ENCODE results near the gene MAFG. TPM values are rescaled to one million over a fixed set of nuclear protein-coding genes. Genes with fewer than 3 reads are reported as not detected.
A peak's percentile ranks its signal among the peaks of the same experiment; 100 is the strongest.

MAFG gene
- total and polyA plus RNA-seq, 2 of the 13 experiments (the other 11 are each of a cell fraction or from before 2014, with no cell fraction given) = 14.5 to 20.0 TPM

DNA sequence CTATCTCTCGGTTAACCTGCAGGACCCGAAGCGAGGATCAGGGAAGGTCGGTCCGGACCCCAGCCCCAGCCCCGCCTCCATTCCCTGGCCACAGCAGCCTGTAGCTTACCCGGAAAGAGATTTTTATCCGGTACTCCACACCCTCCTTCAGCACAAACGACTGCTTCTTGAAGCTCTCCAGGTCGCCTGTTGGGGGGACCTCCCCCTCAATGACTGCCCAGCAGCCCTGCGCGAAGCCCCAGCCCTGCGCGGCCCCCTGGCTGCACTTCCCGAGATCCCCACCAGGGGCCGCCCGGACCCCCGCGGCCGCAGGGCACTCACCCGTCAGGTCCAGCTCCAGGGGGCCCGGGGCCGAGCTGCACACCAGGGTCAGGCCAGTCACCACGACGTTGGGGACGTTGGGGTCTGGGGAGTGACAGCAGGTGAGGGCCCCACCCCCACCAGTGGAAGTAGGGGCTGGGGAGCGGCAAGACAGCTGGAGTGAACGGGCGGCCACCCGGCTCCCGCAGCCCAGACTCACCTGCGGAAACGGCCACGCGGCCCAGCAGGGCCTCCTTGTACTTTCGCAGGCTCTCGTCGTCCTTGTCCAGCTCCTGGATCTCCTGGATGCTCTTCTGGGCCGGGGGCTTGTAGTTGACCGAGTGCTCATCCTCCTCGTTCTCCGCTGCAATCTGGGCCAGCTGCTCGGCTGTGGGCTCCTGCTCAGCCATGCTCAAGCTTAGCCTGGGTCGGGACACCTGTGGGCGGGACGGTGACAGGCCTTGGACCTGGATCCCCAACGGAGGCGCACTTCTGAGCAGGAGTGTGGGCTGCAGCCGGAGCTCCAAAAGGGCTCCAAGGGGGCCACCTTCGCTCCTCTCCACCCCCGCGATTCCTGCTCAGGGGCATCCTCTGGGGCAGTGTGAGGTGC lies 58.1 kb downstream of the MAFG start (continued):
- peak; percentile 55; the same call in 1 of the 2 replicates for TF ChIP-seq ZNF749 (CRISPR knock-in tag; IDR thresholded peaks at IDR 0.05; ENCODE audit: borderline replicate concordance)
- no peak for TF ChIP-seq MLLT10 (CRISPR knock-in tag; IDR thresholded peaks at IDR 0.05)
- no peak for TF ChIP-seq SKI (IDR thresholded peaks at IDR 0.05; ENCODE audit: partially characterized antibody)
- TF ChIP-seq, protein P1, sequence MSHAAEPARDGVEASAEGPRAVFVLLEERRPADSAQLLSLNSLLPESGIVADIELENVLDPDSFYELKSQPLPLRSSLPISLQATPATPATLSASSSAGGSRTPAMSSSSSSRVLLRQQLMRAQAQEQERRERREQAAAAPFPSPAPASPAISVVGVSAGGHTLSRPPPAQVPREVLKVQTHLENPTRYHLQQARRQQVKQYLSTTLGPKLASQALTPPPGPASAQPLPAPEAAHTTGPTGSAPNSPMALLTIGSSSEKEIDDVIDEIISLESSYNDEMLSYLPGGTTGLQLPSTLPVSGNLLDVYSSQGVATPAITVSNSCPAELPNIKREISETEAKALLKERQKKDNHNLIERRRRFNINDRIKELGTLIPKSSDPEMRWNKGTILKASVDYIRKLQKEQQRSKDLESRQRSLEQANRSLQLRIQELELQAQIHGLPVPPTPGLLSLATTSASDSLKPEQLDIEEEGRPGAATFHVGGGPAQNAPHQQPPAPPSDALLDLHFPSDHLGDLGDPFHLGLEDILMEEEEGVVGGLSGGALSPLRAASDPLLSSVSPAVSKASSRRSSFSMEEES (CRISPR knock-in tag; IDR thresholded peaks at IDR 0.05) = no peak
- peak; percentile 52; the same call in 1 of the 2 replicates for TF ChIP-seq FOXJ3 (CRISPR knock-in tag; IDR thresholded peaks at IDR 0.05; ENCODE audit: borderline replicate concordance)
- TF ChIP-seq ZC3H13 (CRISPR knock-in tag; IDR thresholded peaks at IDR 0.05) = peak; percentile 71
- no peak; the same call in 1 of the 2 replicates for TF ChIP-seq DMAP1 (CRISPR knock-in tag; IDR thresholded peaks at IDR 0.05)
- peak; percentile 79 for TF ChIP-seq ZFP90 (CRISPR knock-in tag; IDR thresholded peaks at IDR 0.05; ENCODE audit: borderline replicate concordance)
- no peak for TF ChIP-seq ZNF629 (CRISPR knock-in tag; conservative IDR thresholded peaks at IDR 0.05)
- TF ChIP-seq, protein P2, sequence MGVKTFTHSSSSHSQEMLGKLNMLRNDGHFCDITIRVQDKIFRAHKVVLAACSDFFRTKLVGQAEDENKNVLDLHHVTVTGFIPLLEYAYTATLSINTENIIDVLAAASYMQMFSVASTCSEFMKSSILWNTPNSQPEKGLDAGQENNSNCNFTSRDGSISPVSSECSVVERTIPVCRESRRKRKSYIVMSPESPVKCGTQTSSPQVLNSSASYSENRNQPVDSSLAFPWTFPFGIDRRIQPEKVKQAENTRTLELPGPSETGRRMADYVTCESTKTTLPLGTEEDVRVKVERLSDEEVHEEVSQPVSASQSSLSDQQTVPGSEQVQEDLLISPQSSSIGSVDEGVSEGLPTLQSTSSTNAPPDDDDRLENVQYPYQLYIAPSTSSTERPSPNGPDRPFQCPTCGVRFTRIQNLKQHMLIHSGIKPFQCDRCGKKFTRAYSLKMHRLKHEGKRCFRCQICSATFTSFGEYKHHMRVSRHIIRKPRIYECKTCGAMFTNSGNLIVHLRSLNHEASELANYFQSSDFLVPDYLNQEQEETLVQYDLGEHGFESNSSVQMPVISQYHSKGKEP (CRISPR knock-in tag; IDR thresholded peaks at IDR 0.05) = no peak
- no peak for TF ChIP-seq KLF13 (CRISPR knock-in tag; IDR thresholded peaks at IDR 0.05)
- TF ChIP-seq, protein P3, sequence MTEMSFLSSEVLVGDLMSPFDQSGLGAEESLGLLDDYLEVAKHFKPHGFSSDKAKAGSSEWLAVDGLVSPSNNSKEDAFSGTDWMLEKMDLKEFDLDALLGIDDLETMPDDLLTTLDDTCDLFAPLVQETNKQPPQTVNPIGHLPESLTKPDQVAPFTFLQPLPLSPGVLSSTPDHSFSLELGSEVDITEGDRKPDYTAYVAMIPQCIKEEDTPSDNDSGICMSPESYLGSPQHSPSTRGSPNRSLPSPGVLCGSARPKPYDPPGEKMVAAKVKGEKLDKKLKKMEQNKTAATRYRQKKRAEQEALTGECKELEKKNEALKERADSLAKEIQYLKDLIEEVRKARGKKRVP (CRISPR knock-in tag; IDR thresholded peaks at IDR 0.05) = peak in 1 of 2 experiments; percentile 61; a peak in 1 of 4 replicates
- TF ChIP-seq ZNF24 (IDR thresholded peaks at IDR 0.05) = no peak
- TF ChIP-seq, protein P4, sequence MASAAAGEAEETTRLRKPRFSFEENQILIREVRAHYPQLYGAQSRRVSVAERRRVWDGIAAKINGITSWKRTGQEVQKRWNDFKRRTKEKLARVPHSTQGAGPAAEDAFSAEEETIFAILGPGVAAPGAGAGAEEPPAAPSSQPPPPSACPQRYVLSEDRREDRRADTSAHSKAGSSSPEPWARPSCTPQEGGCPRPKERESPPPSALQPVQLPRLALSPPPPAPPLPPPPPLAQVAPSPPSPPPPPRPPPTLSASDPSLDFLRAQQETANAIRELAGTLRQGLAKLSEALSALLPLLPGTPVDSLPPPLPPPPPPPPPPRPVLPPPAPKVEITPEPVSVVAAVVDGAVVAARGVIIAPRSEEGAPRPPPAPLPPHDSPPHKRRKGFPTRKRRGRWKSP (CRISPR knock-in tag; IDR thresholded peaks at IDR 0.05) = no peak
- TF ChIP-seq ZNF546 (CRISPR knock-in tag; conservative IDR thresholded peaks at IDR 0.05) = no peak
- TF ChIP-seq ZKSCAN8 (CRISPR knock-in tag; IDR thresholded peaks at IDR 0.05; ENCODE audit: borderline replicate concordance) = no peak
- TF ChIP-seq, protein P5, sequence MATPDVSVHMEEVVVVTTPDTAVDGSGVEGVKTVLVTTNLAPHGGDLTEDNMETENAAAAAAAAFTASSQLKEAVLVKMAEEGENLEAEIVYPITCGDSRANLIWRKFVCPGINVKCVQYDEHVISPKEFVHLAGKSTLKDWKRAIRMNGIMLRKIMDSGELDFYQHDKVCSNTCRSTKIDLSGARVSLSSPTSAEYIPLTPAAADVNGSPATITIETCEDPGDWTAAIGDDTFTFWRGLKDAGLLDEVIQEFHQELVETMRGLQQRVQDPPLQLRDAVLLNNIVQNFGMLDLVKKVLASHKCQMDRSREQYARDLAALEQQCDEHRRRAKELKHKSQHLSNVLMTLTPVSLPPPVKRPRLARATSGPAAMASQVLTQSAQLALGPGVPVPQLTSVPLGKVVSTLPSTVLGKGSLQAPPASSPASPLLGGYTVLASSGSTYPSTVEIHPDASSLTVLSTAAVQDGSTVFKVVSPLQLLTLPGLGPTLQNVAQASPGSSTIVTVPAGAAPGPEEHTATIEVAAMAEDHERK (CRISPR knock-in tag; IDR thresholded peaks at IDR 0.05; ENCODE audit: low read depth) = no peak
- TF ChIP-seq MED1 (CRISPR knock-in tag; IDR thresholded peaks at IDR 0.05) = peak; percentile 55
- TF ChIP-seq ZNF160 (CRISPR knock-in tag; IDR thresholded peaks at IDR 0.05) = peak; percentile 25; the same call in 1 of the 2 replicates
- no peak for TF ChIP-seq SIX4 (CRISPR knock-in tag; IDR thresholded peaks at IDR 0.05)
- no peak for TF ChIP-seq TBP (CRISPR knock-in tag; IDR thresholded peaks at IDR 0.05)
- no peak for TF ChIP-seq HCFC1 (IDR thresholded peaks at IDR 0.05; ENCODE audit: low read depth, low read length)
- no peak for TF ChIP-seq KDM6A (CRISPR knock-in tag; IDR thresholded peaks at IDR 0.05; ENCODE audit: low read depth)
- no peak for TF ChIP-seq NFE2 (CRISPR knock-in tag; IDR thresholded peaks at IDR 0.05)
- TF ChIP-seq ETV6 (CRISPR knock-in tag; conservative IDR thresholded peaks at IDR 0.05) = no peak

Measured in HepG2 (cell line).